Right lobe of liver (tissue), 6 donors: ENCODE results near the gene LDLRAP1. TPM values are rescaled to one million over a fixed set of nuclear protein-coding genes. Genes with fewer than 3 reads are reported as not detected.

Experiments used
- ATAC-seq, 4 donors: fragments of 200-7000 bp; cut with Tn5 transposase; one replicate each; pipeline ENCODE4 v1.9.1; 2020; ENCODE audit warnings: mild to moderate bottlenecking in 4 of 4, moderate library complexity in 4 of 4
- DNase-seq, 3 donors: peaks; one replicate each; pipeline ENCODE4 v3.0.0-alpha.2; 2020
- H3K27ac ChIP-seq, 3 donors: fragments of 200-600 bp; one replicate each; pipeline ENCODE4 v1.8.0; 2022
- H3K27me3 ChIP-seq, 2 donors: fragments of 200-600 bp; one replicate each; pipeline ENCODE4 v1.8.0; 2022
- H3K36me3 ChIP-seq, 4 donors: fragments of 200-600 bp; sonication (generic) in 1 of 4; one replicate each; pipeline versions ENCODE4 v1.5.1 to v1.8.0; 2017 to 2022; ENCODE audit warnings: control low read depth in 1 of 4
- H3K4me1 ChIP-seq, 4 donors: fragments of 200-600 bp; sonication (generic) in 1 of 4; one replicate each; pipeline versions ENCODE4 v1.5.1 to v1.8.0; 2017 to 2022; ENCODE audit warnings: control low read depth in 1 of 4
- H3K4me3 ChIP-seq, 3 donors: fragments of 200-600 bp; one replicate each; pipeline ENCODE4 v1.8.0; 2022
- H3K9me3 ChIP-seq, 4 donors: fragments of 200-600 bp; sonication (generic) in 1 of 4; one replicate each; pipeline versions ENCODE4 v1.5.1 to v1.8.0; 2017 to 2022; ENCODE audit warnings: control low read depth in 1 of 4
- POLR2A ChIP-seq: fragments of 450-650 bp; IDR thresholded peaks from one replicate; pipeline ENCODE4 v1.6.1; 2017; ENCODE audit warnings: antibody characterized with exemption, mild to moderate bottlenecking
- WGBS: methylation state at CpG from one replicate; pipeline ENCODE4 v1.1.6; 2018; ENCODE audit warnings: low coverage, low lambda C conversion rate; ENCODE audit not compliant: insufficient coverage; ENCODE audit errors: missing lambda C conversion rate; 5-methylcytosine and 5-hydroxymethylcytosine counted together
- intact Hi-C, 2 donors: fragments of 100-400 bp; cut with DNase I; formaldehyde crosslinking; loops; one replicate each; pipeline versions ENCODE4 v1.11.2 to v1.14.1; 2022
- total RNA-seq, 6 experiments: library from RNA; depleted of rRNA in 2 of 6; stranded (reverse); fragments of >200 nt in 2 of 6; fragmentation: NEBNext Ultra II Directional in 3 of 6; extraction: Animal tissue kit (Norgen Biotek cat#: 25700) in 3 of 6; gene quantifications; one replicate each; pipeline versions ENCODE4 v1.1.0 to v1.2.4, GENCODE V29; 2016 to 2023
- TF ChIP-seq, protein P1 (sequence below), 4 donors: fragments of 200-600 bp in 3 of 4; fragments of 450-650 bp in 1 of 4; IDR thresholded peaks; one replicate each; pipeline versions ENCODE4 v1.5.1 to v1.8.0; 2016 to 2022; ENCODE audit warnings: antibody characterized with exemption in 4 of 4, mild to moderate bottlenecking in 2 of 4
- donor health status: DM: no; HTN: yes; CAD: no.
- donor health status: DM: no; HTN: no; CAD: no.
- donor health status: DM: no; HTN: no; CAD: no.
- donor health status: DM: no; HTN: yes; CAD: no.
- donor health status: DM: no; HTN: yes; CAD: no.

LDLRAP1 gene
- total RNA-seq, 6 experiments from 2014 or later, result 15.3 to 24.3 (median 16.7) TPM

DNA sequence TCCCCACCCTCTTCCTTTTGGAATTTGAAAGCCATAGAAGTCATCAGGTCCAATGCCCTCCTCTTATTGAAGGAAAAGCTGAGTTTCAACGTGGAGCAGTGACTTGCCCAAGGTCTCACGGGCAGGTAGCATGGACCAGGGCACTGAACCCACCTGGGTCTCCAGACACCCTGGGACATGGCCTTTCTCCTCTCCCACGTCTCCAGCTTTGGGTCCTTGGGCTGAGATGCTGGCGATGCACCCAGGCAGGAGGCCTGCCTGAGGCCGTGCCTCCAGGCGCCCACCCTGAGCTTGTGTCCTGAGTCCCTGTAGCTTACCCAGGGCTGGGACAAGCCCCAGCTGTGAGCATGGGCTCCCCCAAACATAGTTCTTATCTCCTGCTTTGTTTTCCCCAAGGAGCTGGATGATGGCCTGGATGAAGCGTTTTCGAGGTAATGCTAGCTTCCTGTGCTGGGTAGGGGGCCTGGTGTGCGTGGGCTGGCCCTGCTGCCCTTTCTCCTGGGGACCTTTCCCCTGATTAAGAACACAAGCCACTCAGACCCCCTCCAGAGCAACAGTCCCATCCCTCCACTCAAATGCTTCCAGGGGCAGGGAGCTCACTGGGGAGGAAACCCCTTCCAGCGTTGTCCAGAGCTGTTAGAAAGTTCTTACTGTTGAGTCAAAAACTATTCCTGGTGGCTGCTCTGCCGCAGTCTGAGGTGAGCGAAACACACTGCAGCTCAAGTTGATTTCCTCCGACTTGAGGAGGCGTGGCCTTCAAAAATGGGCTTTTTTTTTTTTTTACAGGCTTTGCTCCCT is 21.6 kb downstream of the LDLRAP1 start:
- H3K4me3 ChIP-seq, result no peak overlapping the region
- peaks cover 0 to 9% (median 3%) of the 10 kb centered on the region in 4 donors for H3K36me3 ChIP-seq
- no peak for TF ChIP-seq POLR2A
- TF ChIP-seq, protein P1, sequence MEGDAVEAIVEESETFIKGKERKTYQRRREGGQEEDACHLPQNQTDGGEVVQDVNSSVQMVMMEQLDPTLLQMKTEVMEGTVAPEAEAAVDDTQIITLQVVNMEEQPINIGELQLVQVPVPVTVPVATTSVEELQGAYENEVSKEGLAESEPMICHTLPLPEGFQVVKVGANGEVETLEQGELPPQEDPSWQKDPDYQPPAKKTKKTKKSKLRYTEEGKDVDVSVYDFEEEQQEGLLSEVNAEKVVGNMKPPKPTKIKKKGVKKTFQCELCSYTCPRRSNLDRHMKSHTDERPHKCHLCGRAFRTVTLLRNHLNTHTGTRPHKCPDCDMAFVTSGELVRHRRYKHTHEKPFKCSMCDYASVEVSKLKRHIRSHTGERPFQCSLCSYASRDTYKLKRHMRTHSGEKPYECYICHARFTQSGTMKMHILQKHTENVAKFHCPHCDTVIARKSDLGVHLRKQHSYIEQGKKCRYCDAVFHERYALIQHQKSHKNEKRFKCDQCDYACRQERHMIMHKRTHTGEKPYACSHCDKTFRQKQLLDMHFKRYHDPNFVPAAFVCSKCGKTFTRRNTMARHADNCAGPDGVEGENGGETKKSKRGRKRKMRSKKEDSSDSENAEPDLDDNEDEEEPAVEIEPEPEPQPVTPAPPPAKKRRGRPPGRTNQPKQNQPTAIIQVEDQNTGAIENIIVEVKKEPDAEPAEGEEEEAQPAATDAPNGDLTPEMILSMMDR (IDR thresholded peaks at IDR 0.05), result no peak
- 57% methylated on average over 5 of the region's 14 CpGs for WGBS
- no peak for ATAC-seq
- intact Hi-C loops, result no loop called here
- H3K9me3 ChIP-seq, result no peaks in the 10 kb centered on the region
- DNase-seq, result no peak
- H3K4me1 ChIP-seq, result peaks cover 0 to 18% (median 6%) of the 10 kb centered on the region in 4 donors
- H3K27ac ChIP-seq, result no peak overlapping the region
- H3K27me3 ChIP-seq, result no peaks in the 10 kb centered on the region

DNA sequence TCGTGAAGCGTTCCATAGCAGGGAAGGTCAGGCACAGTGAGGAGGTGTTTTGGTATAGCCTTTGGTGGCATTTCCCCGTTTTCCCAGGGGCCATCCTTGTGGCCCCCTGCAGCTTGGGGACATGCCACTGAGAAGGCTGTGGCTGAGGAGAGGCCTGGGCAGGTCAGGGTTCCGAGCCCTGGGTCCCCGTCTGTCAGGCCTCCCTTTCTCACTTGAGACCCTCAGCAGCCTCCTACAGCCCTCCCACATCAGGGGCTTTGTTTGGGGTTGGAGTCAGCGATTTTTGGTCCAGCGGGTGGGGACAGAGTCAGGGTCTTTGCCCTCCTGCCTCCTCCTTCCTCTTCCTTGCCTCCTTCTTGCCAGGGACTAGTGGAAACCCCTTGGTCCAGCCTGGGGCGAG is 22.2 kb downstream of the LDLRAP1 start:
- DNase-seq, result no peak
- Histone ChIP-seq H3K36me3 (peaks cover 0 to 9% (median 3%) of the 10 kb centered on the region in 4 donors), H3K4me1 (peaks cover 0 to 18% (median 6%) of the 10 kb centered on the region in 4 donors), H3K27ac (peak overlapping the region in 2 of 3 donors; percentile 1 to 51), H3K27me3 (no peaks in the 10 kb centered on the region), H3K4me3 (no peak overlapping the region), H3K9me3 (no peaks in the 10 kb centered on the region)
- WGBS, result 81% methylated on average over 7 of the region's 8 CpGs
- intact Hi-C loops, result no loop called here
- TF ChIP-seq POLR2A, result no peak
- TF ChIP-seq, protein P1 (IDR thresholded peaks at IDR 0.05), result no peak
- no peak for ATAC-seq

GRCh38 chr1:25566176-25566729 is 22.8 kb downstream of the LDLRAP1 start:
- DNase-seq (no peak), ATAC-seq (peak in 2 of 4 donors; percentile 11 to 13)
- 59% methylated on average over 6 of the region's 9 CpGs for WGBS
- no peaks in the 10 kb centered on the region for H3K27me3 ChIP-seq
- TF ChIP-seq, protein P1 (IDR thresholded peaks at IDR 0.05), result no peak
- no peak for TF ChIP-seq POLR2A
- no peaks in the 10 kb centered on the region for H3K9me3 ChIP-seq
- peaks cover 0 to 9% (median 3%) of the 10 kb centered on the region in 4 donors for H3K36me3 ChIP-seq
- peaks cover 0 to 24% (median 9%) of the 10 kb centered on the region in 4 donors for H3K4me1 ChIP-seq
- intact Hi-C loops, result no loop called here
- peak overlapping the region; percentile 43 to 51 (median 44) for H3K27ac ChIP-seq
- no peak overlapping the region for H3K4me3 ChIP-seq

DNA sequence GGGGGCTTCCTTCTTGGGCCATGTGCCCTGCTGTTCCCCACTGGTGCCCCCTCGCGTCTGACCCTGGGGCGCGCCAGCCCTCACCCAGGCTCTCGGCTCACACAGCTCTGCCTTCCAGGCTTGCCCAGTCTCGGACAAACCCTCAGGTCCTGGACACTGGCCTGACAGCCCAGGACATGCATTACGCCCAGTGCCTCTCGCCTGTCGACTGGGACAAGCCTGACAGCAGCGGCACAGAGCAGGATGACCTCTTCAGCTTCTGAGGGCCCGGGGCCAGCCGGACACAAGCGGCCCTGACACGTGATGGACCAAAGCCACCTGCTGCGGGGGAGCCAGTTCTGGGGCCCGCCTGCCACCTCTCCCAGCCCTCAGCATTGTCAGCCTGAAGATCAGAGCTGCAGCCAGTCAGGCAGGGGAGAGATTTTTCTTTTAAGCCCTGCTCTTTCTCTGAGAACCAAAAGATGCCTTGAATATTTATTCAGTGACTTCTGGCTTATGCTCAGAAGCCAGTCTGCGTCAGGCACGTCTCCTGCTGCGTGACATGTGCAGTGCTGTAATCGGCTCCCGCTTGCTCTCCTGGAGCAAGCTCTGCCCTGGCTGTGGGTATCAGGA is 23.4 kb downstream of the LDLRAP1 start:
- DNase-seq, result peak; percentile 72 to 88 (median 81)
- TF ChIP-seq, protein P1 (IDR thresholded peaks at IDR 0.05), result peak in 1 of 4 donors; percentile 5
- TF ChIP-seq POLR2A, result no peak
- Histone ChIP-seq H3K9me3 (no peaks in the 10 kb centered on the region), H3K4me1 (peaks cover 0 to 29% (median 11%) of the 10 kb centered on the region in 4 donors), H3K27ac (peak overlapping the region; percentile 43 to 51 (median 47)), H3K4me3 (no peak overlapping the region), H3K27me3 (no peaks in the 10 kb centered on the region), H3K36me3 (peaks cover 0 to 9% (median 3%) of the 10 kb centered on the region in 4 donors)
- WGBS, result 55% methylated on average over 4 of the region's 21 CpGs
- intact Hi-C loops, result no loop called here
- ATAC-seq, result peak; percentile 66 to 73 (median 72)
